GM18498 (cell line): Measurements from ENCODE around the gene UGT8.
"Not testable (repeated sequence)": the region's sequence is repeated elsewhere in the genome, so short reads cannot be mapped to it uniquely, and the experiment has no call there.

Source experiments
- ATAC-seq: cut with Tn5 transposase; IDR thresholded peaks from one replicate; pipeline ENCODE4 v1.9.1; 2021; ENCODE audit warnings: mild to moderate bottlenecking, moderate library complexity; ENCODE audit not compliant: unreplicated experiment

Gene UGT8

GRCh38 chr4:114603497-114603896 lies 4.9 kb downstream of the UGT8 start:
- peak; percentile 96 for ATAC-seq

- ATAC-seq: no peak
These were observed 7.6 kb downstream of the UGT8 start for GRCh38 chr4:114606245-114606644.

- ATAC-seq: no peak
These were observed 8.4 kb downstream of the UGT8 start for GRCh38 chr4:114607056-114607455.

DNA sequence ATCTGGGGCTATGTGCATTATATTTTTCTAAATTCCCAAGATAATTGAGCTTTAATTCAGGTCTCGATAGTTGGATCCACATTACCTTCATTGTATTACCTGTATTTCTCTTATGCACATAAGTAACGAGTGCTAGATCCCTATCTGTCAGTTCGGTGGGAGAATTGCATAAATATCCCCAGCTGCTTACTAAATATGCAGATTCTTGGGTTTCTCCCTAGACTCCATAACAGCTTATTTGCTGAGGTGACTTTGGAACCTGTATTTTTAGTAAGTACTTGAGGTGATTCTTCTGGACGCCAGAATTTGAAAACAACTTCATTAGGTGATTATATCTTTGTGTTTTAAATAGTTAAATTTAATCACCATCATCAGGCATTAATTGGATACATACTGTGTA lies 15.0 kb downstream of the UGT8 start:
- no peak for ATAC-seq

GRCh38 chr4:114615435-114615834 lies 16.8 kb downstream of the UGT8 start:
- peak; percentile 65 for ATAC-seq

DNA sequence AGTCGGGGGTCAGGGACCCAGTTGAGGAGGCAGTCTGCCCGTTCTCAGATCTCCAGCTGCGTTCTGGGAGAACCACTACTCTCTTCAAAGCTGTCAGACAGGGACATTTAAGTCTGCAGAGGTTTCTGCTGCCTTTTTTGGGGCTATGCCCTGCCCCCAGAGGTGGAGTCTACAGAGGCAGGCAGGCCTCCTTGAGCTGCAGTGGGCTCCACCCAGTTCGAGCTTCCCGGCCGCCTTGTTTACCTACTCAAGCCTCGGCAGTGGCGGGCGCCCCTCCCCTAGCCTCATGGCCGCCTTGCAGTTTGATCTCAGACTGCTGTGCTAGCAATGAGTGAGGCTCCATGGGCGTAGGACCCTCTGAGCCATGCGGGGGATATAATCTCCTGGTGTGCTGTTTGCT lies 17.4 kb downstream of the UGT8 start:
- ATAC-seq: not testable (repeated sequence)

DNA sequence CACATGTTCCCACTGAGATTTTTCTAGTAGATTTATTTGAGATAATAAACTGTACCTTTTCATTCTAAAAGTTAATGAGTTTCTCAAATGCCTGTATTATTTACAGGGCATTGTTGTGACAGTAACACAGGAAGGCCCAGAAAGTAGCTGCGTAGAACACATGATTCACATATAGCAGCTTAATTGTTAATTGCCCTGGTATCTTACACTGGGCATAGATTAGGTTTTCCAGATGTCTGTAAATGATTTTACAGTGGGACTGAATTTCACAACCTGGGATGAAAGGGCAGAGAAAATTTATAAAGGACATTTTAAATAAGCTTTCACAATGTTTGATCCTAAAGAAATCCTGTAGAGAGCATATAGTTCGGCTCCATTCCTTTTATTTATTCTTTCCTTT lies 27.6 kb downstream of the UGT8 start:
- ATAC-seq: no peak

GRCh38 chr4:114636192-114636935 lies 37.8 kb downstream of the UGT8 start:
- no peak for ATAC-seq

DNA sequence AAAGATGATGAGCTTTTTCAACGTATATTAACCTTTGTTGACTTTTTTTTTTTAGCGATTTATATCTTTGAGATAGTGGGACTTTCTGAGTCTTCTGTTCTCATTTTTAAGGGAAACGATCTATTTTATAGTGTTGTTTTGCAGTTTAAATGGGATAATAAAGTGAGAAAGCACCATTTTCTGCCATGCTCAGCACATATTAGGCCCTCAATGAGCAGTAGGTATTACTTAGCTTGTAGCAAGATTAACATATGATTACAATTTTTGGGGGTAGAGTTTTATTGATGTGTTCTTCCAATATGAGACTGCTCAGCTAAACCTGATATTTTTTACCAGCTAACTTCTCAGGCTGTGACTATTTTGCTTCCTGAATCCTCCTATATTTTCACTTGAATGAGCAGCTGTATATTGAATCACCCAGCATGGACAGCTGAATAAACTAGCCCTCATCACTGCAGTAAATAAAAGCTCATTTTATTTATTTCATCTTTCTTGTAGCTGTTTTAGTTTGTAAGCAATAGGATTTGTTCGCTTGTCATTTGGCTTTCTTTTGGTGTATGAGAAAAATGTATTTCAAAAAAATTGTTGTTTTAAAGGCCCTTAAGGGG lies 43.7 kb downstream of the UGT8 start:
- no peak for ATAC-seq

GRCh38 chr4:114649908-114650307 lies 51.3 kb downstream of the UGT8 start:
- no peak for ATAC-seq

DNA sequence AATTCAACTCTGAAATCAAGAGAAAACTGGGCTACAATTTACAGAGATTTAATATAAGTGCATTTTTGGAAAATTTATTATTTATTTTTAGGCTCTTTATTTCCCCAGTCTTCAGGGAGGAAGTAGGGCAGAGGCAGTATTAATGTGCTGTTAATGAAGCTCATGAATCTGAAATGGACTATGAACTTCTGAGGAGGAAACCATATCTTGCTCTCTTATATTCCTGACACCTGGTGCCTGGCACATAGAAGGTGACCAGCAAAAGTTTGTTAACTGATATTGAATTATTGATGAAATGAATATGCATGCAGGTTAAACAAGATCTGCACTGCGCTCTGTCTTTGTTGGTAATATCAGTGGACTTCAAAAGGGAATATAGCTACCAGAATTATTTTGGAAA lies 55.1 kb downstream of the UGT8 start:
- ATAC-seq: no peak

DNA sequence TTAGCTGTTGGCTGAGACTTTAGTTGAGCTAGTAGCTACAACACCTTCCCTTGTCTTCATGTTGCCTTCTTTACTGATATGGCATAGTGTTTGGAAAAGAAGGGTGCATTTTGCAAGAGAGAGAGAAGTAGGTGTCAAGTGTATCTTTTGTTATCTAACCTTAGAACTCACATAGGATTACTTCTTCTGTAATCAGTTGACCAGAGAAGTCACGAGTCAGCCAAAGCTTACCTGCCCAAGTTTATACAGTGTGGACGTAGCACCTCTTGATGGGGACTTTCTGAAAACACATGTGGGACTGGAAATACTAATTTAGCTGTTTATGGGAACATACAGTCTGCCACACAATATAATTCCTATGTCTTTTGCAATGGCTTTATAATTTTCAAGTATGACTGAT lies 56.0 kb downstream of the UGT8 start:
- no peak for ATAC-seq

DNA sequence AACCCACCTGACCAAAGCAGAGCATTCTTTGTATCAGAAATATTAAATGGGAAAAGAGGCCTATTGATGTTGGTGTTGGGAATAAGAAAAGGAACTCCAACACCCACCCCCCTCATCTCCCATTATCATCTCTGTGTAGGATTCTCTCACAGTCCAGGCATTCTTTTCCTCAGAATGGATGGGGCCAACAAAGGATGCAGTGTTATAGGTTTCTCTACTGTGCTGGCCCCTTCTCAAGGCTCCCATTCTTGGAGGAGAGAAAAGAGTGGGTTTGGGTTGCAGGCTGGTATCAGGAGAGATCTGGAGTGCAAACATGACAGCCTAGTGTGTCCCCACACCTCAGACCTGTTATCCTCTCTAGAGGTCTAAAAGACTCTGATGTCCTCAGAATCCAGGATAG lies 59.6 kb downstream of the UGT8 start:
- no peak for ATAC-seq

DNA sequence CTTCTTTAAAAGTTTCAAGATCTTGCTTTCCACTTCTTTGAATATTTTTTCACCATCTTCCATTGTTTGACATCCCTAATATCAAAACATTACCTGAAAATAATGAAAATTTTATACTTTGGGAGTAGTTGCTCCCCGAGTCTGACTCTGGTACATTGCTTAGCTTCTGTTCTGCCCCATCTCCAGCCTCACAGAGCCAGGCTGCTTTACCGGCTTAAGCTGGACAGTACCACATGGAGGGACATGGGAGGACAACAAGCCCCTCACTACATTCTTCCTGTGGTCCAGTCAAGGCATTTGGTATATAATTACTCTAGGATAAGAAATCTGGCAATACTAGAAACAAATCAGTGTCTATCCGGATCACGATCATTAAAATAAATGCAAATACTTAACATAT lies 60.2 kb downstream of the UGT8 start:
- no peak for ATAC-seq

DNA sequence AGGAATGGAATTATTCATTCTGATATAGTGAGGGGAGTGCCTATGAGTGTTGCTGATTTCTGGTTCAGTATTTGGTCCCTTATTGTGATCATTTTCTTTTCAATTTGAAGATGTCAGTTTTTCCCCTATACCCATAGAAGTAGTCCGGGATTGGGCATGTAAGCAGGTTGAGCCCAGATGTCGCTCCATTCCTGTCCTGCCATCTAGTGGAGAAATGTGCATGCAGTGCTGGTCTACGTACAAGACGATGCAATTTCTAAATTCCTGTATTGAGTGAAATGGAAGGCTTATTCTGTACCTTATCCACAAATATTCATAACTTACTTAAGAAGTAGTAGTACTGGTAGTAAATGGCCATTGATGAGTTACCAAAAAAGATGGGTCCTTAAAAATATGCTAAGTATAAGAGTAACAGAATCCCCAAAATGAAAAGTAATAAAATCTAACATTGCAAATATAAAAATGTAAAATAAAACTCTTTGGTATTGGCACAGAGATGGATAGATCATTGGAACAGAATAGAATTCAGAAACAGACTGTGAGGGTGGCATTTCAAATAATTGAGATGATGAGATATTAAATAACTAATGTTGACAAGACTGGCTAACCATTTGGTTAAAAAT lies 60.9 kb downstream of the UGT8 start:
- peak; percentile 98 for ATAC-seq

DNA sequence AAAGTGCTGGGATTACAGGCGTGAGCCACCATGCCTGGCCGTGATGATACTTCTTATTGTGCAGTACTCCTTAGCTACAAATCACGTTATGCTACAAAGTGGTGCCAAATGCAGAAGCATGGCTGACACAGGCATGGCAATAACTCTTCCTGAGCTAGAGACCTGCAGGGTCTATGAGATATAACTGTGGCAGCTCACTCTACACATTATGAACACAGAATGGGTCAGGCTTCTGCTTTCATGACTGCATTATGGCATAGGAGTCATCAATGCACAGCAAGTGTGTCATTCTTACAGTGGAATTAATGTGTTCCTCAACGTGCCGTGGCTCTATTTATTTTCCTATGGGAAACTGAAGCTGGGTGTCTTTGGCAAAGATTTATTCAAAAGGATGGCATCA lies 64.5 kb downstream of the UGT8 start:
- ATAC-seq: no peak

- no peak for ATAC-seq
These were observed 70.0 kb downstream of the UGT8 start for GRCh38 chr4:114668577-114668976.

GRCh38 chr4:114670733-114671132 lies 72.1 kb downstream of the UGT8 start:
- ATAC-seq: not testable (repeated sequence)

DNA sequence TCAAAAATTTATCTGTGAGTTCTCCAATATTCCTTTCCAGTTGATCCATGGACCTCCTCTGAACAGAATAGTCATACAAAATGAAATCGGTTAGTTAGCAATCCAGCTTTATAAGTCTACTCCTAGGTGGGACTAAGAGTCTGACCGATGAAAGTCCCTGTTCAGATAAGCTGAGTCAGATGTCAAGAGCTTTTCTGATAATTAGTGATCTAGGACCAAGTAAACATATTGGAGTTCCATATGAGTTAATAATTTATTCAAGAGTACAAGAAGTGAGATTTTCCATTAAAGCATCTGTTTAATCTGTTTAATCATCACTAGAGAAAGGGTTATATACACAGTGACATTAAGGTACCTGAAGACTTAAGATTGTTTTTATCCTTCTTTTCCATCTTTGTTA lies 74.7 kb downstream of the UGT8 start:
- ATAC-seq: no peak

DNA sequence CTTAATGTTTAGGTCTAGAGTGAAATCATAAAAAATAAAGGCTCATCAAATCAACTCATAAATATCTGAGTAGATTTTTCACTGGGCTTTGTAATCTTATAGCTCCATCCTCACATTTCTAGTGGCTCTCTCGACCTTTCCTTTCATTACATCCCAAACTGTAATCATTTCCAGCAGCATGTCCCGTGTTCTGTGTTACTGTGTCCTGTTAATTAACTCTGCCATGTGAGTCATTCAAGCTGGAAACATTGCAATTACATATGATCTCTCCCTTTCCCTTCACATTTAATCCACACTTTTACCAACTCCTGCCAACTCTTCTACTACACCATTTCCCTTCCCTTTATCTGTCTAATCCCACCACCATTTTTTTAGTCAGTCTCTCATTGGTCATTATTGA lies 75.5 kb downstream of the UGT8 start:
- ATAC-seq: no peak

- ATAC-seq: no peak
These were observed 78.9 kb downstream of the UGT8 start for GRCh38 chr4:114677346-114677979.

DNA sequence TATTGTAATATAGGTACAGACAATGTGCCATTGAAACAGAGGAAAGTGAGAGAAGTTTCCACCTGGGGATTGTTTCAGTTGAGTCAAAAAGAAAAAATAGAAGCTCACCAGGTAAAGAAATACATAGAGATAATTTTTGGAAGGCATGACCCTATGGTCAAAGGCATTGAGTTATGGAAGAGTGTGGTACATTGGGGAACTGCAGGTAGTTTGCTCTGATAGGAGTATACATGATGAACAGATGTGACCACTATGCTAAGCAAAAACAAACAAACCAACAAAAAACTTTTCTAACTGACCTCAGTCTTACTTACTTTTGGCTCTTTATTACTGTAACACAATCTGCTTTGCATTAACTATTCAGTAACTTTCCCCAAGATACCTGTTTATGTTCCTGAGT lies 85.9 kb downstream of the UGT8 start:
- ATAC-seq: no peak
